Effector CD8-positive, alpha-beta T cell (primary cell): ENCODE data around the gene RHBDD2.

Experiments
- DNase-seq: peaks from one replicate; lab custom pipeline; 2025; lab: John Stamatoyannopoulos, UW

RHBDD2 gene

GRCh38 chr7:75920431-75921161 is 41.8 kb downstream of the RHBDD2 start:
- no peak for DNase-seq

- no peak for DNase-seq
Observed at GRCh38 chr7:75921479-75921878, 42.6 kb downstream of the RHBDD2 start.

- DNase-seq = no peak
Observed at GRCh38 chr7:75922966-75923603, 44.3 kb downstream of the RHBDD2 start.

GRCh38 chr7:75924256-75924655 is 45.4 kb downstream of the RHBDD2 start:
- DNase-seq = no peak

- DNase-seq = no peak
Observed at GRCh38 chr7:75924889-75925288, 46.1 kb downstream of the RHBDD2 start.

GRCh38 chr7:75925717-75926435 is 47.0 kb downstream of the RHBDD2 start:
- DNase-seq = no peak

GRCh38 chr7:75928568-75928914 is 49.7 kb downstream of the RHBDD2 start:
- no peak for DNase-seq

- DNase-seq = no peak
Observed at GRCh38 chr7:75931680-75932079, 52.8 kb downstream of the RHBDD2 start.

GRCh38 chr7:75937958-75938786 is 59.3 kb downstream of the RHBDD2 start:
- DNase-seq = no peak
